GM19043 (cell line): Measurements from ENCODE around the gene INPP5A.
"Not testable (repeated sequence)": the region's sequence is repeated elsewhere in the genome, so short reads cannot be mapped to it uniquely, and the experiment has no call there.

Experiments
- ATAC-seq: cut with Tn5 transposase; IDR thresholded peaks from one replicate; pipeline ENCODE4 v1.9.1; 2021; ENCODE audit warnings: low read depth; ENCODE audit not compliant: unreplicated experiment

Gene INPP5A

GRCh38 chr10:132770061-132771021 lies 232.8 kb downstream of the INPP5A start:
- no peak for ATAC-seq

GRCh38 chr10:132772816-132773215 lies 235.2 kb downstream of the INPP5A start:
- ATAC-seq = not testable (repeated sequence)

DNA sequence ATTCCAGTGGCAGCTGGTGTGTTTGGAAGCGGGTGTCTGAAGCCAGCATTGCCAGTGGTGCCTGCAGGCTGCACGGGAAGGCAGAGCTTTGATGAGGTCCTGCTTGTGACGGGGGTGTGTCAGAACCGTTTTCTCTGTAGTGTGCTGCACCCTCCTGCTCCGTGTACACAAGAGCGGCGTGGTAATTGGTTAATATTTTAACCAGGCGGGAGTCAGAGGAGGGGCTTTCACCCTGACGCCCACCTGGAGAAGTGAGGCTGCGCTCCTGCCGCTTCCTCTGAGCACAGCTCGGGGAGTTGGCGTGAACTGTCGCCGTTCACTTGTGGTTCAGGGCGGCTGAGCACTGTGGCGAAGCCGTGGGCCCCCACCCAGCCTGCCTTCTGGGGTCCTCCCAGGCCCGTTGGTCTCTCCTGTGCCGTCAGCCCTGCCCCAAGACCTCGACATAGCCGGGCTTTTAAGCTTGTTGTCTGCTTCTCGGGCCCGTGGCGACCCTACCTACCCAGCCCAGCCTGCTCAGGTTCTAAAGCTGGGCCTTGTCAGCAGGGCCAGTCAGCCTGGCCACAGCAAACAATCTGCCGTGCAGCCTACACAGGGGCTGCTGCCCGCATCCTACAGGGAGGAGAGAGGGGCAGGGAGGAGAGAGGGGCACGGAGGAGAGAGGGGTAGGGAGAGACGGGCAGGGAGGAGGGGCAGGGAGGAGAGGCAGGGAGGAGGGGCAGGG lies 236.8 kb downstream of the INPP5A start:
- ATAC-seq = no peak

DNA sequence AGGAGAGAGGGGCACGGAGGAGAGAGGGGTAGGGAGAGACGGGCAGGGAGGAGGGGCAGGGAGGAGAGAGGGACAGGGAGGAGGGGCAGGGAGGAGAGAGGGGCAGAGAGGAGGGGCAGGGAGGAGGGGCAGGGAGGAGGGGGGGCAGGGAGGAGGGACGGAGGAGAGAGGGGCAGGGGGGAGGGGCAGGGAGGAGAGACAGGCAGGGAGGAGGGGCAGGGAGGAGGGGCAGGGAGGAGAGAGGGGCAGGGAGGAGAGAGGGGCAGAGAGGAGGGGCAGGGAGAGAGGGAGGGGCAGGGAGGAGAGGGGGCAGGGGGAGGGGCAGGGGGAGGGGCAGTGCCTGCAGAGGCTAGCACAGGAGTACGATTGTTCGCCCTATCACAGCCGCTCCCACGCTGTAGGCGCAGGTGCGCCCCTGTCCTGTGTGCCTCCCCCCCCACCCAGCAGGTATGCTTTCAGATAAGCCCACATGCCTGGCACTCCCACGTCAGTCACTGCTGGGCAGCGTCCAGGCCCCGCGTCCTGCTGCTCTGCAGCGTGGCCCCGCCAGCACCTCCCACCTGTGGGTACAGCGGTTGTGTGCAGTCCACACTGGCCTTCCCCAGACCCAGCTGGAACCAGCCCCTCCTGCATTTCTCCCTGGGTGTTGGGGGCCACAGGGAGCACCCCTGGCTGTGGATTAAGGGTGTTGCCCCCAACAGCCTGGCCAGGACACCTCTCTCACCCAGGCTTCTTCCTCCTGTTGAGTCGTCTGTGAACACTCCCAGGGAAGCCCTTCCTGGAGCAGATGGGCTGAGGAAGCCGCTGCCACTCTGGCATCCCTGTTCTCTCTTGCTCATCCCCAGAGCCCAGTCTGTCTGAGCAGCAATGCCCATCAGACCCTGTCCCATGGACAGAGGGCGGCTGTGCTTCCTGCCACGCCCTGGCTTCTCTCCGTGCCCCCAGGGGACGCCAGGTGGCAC lies 237.6 kb downstream of the INPP5A start:
- ATAC-seq = no peak

- ATAC-seq = no peak
Measured at GRCh38 chr10:132776186-132776585, 238.6 kb downstream of the INPP5A start.

DNA sequence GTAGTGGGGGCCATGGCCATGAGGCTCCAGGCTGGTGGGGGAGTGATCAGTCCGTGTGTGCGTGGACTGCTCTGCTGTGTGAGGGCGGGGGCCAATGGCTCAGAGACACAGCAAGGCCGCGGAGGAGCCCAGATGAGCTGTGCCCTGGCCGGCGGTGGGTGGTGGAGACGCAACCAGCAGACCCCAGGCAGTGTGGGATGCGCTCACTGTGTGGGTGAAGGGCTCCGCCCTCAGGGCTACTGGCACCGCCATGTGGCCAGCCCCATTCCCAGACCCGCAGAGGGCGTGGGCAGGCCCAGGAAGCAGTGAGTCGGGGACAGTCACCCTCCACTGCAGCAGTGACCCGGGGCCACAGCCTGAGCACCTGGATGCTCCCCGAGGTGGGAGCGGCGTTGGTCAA lies 239.2 kb downstream of the INPP5A start:
- ATAC-seq = no peak

DNA sequence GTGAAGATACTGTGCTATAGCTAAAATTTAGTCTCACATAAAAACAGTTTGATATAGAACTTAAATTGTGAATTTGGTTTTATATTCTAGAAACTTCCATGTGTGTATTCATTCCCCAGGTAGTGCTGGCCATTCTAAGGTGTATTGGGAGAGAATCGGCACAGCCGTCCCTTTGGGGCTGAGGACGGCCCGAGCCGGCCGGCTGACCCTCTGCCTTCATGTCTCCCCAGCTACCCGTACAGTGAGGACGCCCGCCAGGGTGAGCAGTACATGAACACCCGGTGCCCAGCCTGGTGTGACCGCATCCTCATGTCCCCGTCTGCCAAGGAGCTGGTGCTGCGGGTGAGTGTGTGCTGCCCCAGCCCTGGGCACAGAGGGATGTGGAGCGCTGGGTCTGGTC lies 239.9 kb downstream of the INPP5A start:
- no peak for ATAC-seq

DNA sequence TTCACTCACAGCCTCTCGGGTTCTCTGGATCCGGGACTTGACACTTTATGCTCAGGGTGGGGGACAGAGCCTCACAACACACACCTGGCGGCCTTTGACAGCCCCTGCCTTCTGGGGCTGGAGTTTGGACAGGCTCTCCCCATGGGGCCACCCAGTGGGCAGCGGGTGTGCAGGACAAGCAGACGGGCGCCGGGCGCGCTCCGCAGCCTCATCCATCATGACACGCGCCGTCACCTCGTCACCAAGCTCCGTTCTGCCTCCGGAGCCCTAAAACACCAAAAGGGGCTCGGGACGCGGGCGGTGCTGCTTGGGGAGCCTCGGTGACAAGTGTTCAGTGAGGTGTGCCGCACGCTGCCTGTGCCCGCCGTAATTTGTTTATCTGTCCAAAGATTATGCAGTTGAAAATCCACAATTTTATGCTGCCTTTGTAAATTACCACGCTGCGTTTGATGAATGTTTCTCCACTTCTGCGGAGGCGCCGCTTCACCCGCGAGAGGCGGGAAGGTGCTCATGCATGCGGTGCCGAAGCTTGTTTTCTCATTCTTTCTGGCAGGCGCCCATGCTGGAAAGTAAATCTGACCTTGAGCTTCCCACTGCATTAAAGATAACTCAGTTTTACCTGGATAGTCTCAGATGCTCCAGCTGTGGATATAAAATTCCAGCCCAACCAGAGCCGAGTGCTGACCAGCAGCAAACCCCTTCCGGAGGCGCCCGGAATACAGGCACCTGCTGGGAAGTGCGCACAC lies 242.1 kb downstream of the INPP5A start:
- no peak for ATAC-seq

DNA sequence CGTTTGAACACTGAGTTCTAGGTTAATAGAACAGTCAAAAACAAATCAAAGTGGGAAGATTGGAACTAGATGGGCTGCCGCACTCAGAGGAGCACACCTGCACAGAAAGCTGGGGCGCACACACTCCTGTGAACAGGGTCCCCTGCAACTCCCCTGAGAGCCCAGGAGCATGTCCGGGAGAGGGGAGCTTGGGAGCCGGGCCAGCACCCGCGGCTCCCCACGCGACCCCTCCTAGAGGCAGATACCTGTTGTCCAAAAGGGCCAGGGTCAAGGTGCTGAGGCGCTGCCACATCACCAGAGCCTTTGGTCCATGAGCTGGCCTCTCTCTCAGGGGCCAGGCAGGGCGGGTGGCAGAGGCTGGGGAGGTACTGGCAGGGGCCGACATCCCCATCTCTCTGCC lies 242.8 kb downstream of the INPP5A start:
- ATAC-seq = no peak

DNA sequence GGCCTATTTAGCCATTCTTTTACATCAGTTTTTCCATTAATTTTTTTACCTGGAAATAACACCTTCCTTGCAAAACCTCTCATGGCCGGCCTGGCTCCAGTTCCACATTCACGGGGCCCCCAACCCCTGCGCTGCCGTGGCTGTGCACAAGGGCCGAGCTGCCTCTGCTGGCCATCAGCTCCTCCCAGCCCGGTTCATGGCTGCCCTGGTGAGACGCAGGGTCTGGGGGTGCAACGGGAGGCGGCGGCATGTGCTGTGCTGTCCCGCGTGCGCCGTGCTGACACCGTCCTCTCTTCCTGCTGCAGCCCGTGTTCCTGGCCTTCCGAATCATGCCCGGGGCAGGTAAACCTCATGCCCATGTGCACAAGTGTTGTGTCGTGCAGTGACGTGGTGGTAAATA lies 244.0 kb downstream of the INPP5A start:
- no peak for ATAC-seq

- ATAC-seq = no peak
Measured at GRCh38 chr10:132783165-132783939, 245.8 kb downstream of the INPP5A start.

DNA sequence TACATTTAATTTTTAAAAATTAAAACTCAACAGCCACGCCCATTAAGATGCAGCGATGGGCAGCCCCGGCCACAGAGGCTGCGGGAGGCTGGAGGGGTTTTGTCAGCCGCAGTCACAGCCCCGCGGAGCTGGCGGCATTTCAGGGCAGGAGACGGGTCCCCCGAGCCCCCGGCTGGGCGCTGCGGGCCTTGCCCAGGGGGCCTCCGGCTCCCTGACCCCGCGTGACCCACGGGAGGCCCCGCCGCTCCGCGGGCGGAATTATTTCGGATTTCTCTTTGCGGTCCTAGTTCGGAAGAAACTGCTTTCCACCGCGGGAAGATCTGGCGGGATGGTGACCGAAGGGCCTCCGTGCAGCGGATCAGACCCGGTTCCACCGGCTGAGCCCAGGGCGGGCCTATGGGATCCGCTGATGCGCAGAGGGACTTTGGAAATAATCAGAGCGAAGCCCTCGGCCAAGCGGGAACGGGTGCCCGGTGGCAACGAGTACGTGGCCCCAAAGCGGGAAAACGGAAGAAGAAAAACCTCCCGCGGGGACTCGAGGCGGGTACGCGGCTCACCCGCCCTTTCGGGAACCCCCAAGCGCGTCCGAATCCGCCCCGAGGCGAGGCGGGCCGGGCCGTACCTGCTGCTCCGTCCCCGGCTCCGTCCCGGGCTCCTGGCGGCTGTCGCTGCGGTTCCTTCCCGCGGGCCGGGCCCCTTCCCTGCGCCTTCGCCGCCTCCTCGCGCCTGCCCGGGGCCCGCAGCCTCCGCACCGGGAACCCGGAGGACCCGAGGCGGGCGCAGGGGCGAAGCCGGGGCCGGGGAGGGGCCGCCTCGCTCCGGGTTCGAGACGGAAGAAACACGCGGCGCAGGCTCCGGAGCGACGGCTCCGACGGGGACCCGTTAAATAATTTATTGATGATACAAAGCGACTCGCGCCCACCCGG lies 246.6 kb downstream of the INPP5A start:
- no peak for ATAC-seq

- ATAC-seq = no peak
Measured at GRCh38 chr10:132784866-132785722, 247.5 kb downstream of the INPP5A start.

- no peak for ATAC-seq
Measured at GRCh38 chr10:132785723-132786475, 248.3 kb downstream of the INPP5A start, which contains the start of gene NKX6-2. Gene NKX6-2, minus strand, starts transcription at chr10:132786147. Its CDS starts 199 bp downstream, at chr10:132785948.

GRCh38 chr10:132786476-132786883 lies 248.9 kb downstream of the INPP5A start:
- ATAC-seq = no peak

GRCh38 chr10:132786884-132787494 lies 249.4 kb downstream of the INPP5A start:
- ATAC-seq = no peak
